Panc1 (cell line): ENCODE measurements around the gene GUCY2F. TPM values are rescaled to one million over a fixed set of nuclear protein-coding genes. Genes with fewer than 3 reads are reported as not detected.

ENCODE experiments used
- ATAC-seq: fragments of 200-7000 bp; cut with Tn5 transposase; 2 replicates; pipeline ENCODE4 v1.9.1; 2020; ENCODE audit warnings: mild to moderate bottlenecking, moderate library complexity
- Bru-seq: library from RNA; stranded (reverse); fragments of 400-500 nt; gene quantifications from one replicate; lab custom pipeline; 2021; lab: Mats Ljungman, UMichigan
- BruChase-seq, 2 experiments: library from RNA; stranded (reverse); fragments of 400-500 nt; gene quantifications; one replicate each; lab custom pipeline; 2021; lab: Mats Ljungman, UMichigan
- BruUV-seq: library from RNA; stranded (reverse); fragments of 400-500 nt; replicated peaks from 2 replicates; lab custom pipeline; 2021; lab: Mats Ljungman, UMichigan
- CTCF ChIA-PET: fragments of 300-600 bp; sonication (Branson Sonifier 250); formaldehyde crosslinking; loops from one replicate; lab custom pipeline; 2022; ENCODE audit warnings: antibody characterized with exemption; lab: Charles Lee
- POLR2A ChIA-PET: fragments of 300-600 bp; sonication (Branson Sonifier 250); formaldehyde crosslinking; loops from one replicate; lab custom pipeline; 2022; ENCODE audit warnings: antibody characterized with exemption; lab: Charles Lee
- DNase-seq: peaks from one replicate; pipeline ENCODE4 v3.0.0-alpha.2; 2010; ENCODE audit warnings: low read depth, low spot score
- H3K27ac ChIP-seq: 2 replicates; pipeline ENCODE4 v1.5.1; 2011; ENCODE audit warnings: mild to moderate bottlenecking, low read length, inconsistent platforms
- H3K27me3 ChIP-seq: fragments of 200-500 bp; sonication (Bioruptor generic); 2 replicates; pipeline ENCODE4 v1.6.0; 2014; ENCODE audit warnings: low read length, inconsistent platforms; ENCODE audit not compliant: control insufficient read depth, insufficient read depth
- H3K36me3 ChIP-seq: fragments of 200-500 bp; sonication (Bioruptor generic); 2 replicates; pipeline ENCODE4 v1.5.1; 2014; ENCODE audit warnings: inconsistent platforms, mild to moderate bottlenecking, low read length, moderate library complexity; ENCODE audit not compliant: control insufficient read depth, insufficient read depth
- H3K4me1 ChIP-seq: 2 replicates; pipeline ENCODE4 v1.5.1; 2011; ENCODE audit warnings: inconsistent platforms, mild to moderate bottlenecking, low read length, moderate library complexity; ENCODE audit not compliant: control insufficient read depth, insufficient read depth
- H3K4me3 ChIP-seq, 2 experiments: 2 replicates each; pipeline ENCODE4 v1.5.1; 2011 to 2012; ENCODE audit warnings: low read depth in 2 of 2, low read length in 2 of 2, mild to moderate bottlenecking in 2 of 2, inconsistent platforms in 1 of 2, moderate library complexity in 1 of 2
- H3K9me3 ChIP-seq: fragments of 200-500 bp; sonication (Bioruptor generic); 2 replicates; pipeline ENCODE4 v1.5.1; 2014; ENCODE audit warnings: low read depth, mild to moderate bottlenecking, inconsistent platforms, low read length, moderate library complexity; ENCODE audit not compliant: control insufficient read depth, insufficient read depth
- CTCF ChIP-seq: fragments of 450-650 bp; IDR thresholded peaks from 2 replicates; pipeline ENCODE4 v1.5.1; 2017; ENCODE audit warnings: mild to moderate bottlenecking
- POLR2AphosphoS5 ChIP-seq: IDR thresholded peaks from 2 replicates; pipeline ENCODE4 v1.6.1; 2012; ENCODE audit warnings: mild to moderate bottlenecking, low read depth, low read length, moderate library complexity
- SIN3A ChIP-seq: IDR thresholded peaks from 2 replicates; pipeline ENCODE4 v1.6.1; 2012; ENCODE audit warnings: low read depth, mild to moderate bottlenecking, low read length, moderate library complexity, borderline replicate concordance; ENCODE audit not compliant: insufficient read depth
- TCF7L2 ChIP-seq: IDR thresholded peaks from 2 replicates; pipeline ENCODE4 v1.6.1; 2011; ENCODE audit warnings: mild to moderate bottlenecking, low read depth, low read length, inconsistent platforms
- in situ Hi-C: cut with HindIII; loops from 2 replicates; pipeline ENCODE4 v1.10.0; 2016; ENCODE audit warnings: low sequenced_read_pairs, low pct_unique_long_range_greater_than_20kb
- intact Hi-C: fragments of 100-400 bp; cut with micrococcal nuclease; formaldehyde crosslinking; loops from one replicate; pipeline ENCODE4 v1.10.0; 2022; ENCODE audit not compliant: unreplicated experiment
- long read RNA-seq: library from polyadenylated mRNA; unstranded; transcript quantifications from one replicate; pipeline ENCODE4 v2.0.0, GENCODE V29; 2021; ENCODE audit not compliant: unreplicated experiment
- polyA plus RNA-seq: library from polyadenylated mRNA; unstranded; fragments of >200 nt; gene quantifications from one replicate; pipeline ENCODE4 v1.2.1, GENCODE V29; 2012; ENCODE audit warnings: missing spikeins; ENCODE audit not compliant: insufficient read length
- total RNA-seq: library from RNA; stranded (reverse); gene quantifications from one replicate; pipeline ENCODE4 v1.2.1, GENCODE V29; 2021; ENCODE audit not compliant: unreplicated experiment
- TF ChIP-seq, protein P1 (sequence below), 2 experiments: IDR thresholded peaks; 2 replicates each; pipeline ENCODE4 v1.6.1; 2011 to 2012; ENCODE audit warnings: low read depth in 2 of 2, control low read depth in 1 of 2, low read length in 1 of 2, mild to moderate bottlenecking in 1 of 2, moderate library complexity in 1 of 2; ENCODE audit not compliant: insufficient read depth in 1 of 2

The GUCY2F gene
- total RNA-seq: not detected
- polyA plus RNA-seq: not detected
- Bru-seq, nascent RNA: percentile 3 among the genes with signal in this experiment
- percentile 1 among the genes with signal in this experiment for BruChase-seq, experiment 1, labeled RNA remaining after a 2-hour chase
- BruChase-seq, experiment 2, labeled RNA remaining after a 6-hour chase: percentile 3 among the genes with signal in this experiment
- long read RNA-seq: 0 reads

- ATAC-seq: no peak
- Histone ChIP-seq H3K36me3 (no peaks in the 10 kb centered on the region), H3K27me3 (peaks cover 5% of the 10 kb centered on the region), H3K27ac (no peak within 1 kb of the TSS), H3K4me3 (no peak within 1 kb of the TSS), H3K9me3 (no peaks in the 10 kb centered on the region), H3K4me1 (no peaks in the 10 kb centered on the region)
- intact Hi-C loops (no loop called here), in situ Hi-C loops (no loop called here)
- BruUV-seq: no TSS peak
- no peak for TF ChIP-seq SIN3A
- POLR2A ChIA-PET: no interaction called here
- CTCF ChIA-PET: no interaction called here
- no peak for DNase-seq
Measured at GRCh38 chrX:109481986-109482385, at the start of gene GUCY2F. GUCY2F (minus strand) TSS chrX:109482086; CDS start chrX:109475936, 6,150 bp downstream.

GRCh38 chrX:109519001-109519400, 37.1 kb upstream of the GUCY2F start:
- intact Hi-C loops: no loop called here
- Histone ChIP-seq H3K4me3 (no peak overlapping the region), H3K36me3 (no peaks in the 10 kb centered on the region), H3K9me3 (no peaks in the 10 kb centered on the region), H3K27me3 (no peaks in the 10 kb centered on the region), H3K27ac (no peak overlapping the region), H3K4me1 (no peaks in the 10 kb centered on the region)
- no peak for ATAC-seq
- TF ChIP-seq CTCF (no peak), POLR2AphosphoS5 (no peak), SIN3A (no peak), TCF7L2 (no peak)
- TF ChIP-seq, protein P1, sequence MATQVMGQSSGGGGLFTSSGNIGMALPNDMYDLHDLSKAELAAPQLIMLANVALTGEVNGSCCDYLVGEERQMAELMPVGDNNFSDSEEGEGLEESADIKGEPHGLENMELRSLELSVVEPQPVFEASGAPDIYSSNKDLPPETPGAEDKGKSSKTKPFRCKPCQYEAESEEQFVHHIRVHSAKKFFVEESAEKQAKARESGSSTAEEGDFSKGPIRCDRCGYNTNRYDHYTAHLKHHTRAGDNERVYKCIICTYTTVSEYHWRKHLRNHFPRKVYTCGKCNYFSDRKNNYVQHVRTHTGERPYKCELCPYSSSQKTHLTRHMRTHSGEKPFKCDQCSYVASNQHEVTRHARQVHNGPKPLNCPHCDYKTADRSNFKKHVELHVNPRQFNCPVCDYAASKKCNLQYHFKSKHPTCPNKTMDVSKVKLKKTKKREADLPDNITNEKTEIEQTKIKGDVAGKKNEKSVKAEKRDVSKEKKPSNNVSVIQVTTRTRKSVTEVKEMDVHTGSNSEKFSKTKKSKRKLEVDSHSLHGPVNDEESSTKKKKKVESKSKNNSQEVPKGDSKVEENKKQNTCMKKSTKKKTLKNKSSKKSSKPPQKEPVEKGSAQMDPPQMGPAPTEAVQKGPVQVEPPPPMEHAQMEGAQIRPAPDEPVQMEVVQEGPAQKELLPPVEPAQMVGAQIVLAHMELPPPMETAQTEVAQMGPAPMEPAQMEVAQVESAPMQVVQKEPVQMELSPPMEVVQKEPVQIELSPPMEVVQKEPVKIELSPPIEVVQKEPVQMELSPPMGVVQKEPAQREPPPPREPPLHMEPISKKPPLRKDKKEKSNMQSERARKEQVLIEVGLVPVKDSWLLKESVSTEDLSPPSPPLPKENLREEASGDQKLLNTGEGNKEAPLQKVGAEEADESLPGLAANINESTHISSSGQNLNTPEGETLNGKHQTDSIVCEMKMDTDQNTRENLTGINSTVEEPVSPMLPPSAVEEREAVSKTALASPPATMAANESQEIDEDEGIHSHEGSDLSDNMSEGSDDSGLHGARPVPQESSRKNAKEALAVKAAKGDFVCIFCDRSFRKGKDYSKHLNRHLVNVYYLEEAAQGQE (IDR thresholded peaks at IDR 0.05; ENCODE audit: insufficient read depth in 1 of 2, low read depth in 2 of 2, low read length in 1 of 2): no peak
- in situ Hi-C loops: no loop called here
- no TSS peak for BruUV-seq
- ChIA-PET CTCF (no interaction called here), POLR2A (no interaction called here)
- no peak for DNase-seq

DNA sequence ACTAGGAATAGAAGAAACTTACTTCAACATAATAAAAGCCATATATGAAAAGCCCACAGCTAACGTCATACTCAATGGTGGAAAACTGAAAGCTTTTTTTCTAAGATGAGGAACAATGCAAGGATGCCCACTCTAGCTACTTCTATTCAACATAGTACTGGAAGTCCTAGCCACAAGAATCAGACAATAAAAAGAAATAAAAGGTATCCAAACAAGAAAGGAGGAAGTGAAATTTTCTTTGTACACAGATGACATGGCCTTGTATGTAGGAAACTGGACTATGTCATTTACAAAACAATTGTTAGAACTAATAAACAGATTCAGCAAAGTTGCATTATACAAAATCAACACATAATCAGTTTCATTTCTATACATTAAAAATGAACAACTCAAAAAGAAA, 29.2 kb upstream of the GUCY2F start:
- ATAC-seq (no peak), DNase-seq (no peak)
- in situ Hi-C loops (no loop called here), intact Hi-C loops (no loop called here)
- no peak for TF ChIP-seq SIN3A
- TF ChIP-seq CTCF: no peak
- TF ChIP-seq, protein P1 (IDR thresholded peaks at IDR 0.05; ENCODE audit: insufficient read depth in 1 of 2, low read depth in 2 of 2, low read length in 1 of 2): no peak
- no peak for TF ChIP-seq TCF7L2
- no peak for TF ChIP-seq POLR2AphosphoS5
- Histone ChIP-seq H3K4me3 (no peak overlapping the region), H3K9me3 (no peaks in the 10 kb centered on the region), H3K4me1 (no peaks in the 10 kb centered on the region), H3K27ac (no peak overlapping the region), H3K27me3 (0 out of 2 replicates have a peak, but pooled peaks cover 2% of the 10 kb centered on the region), H3K36me3 (no peaks in the 10 kb centered on the region)
- ChIA-PET POLR2A (no interaction called here), CTCF (no interaction called here)
- BruUV-seq: no TSS peak
